Endothelial cell of umbilical vein (primary cell): ENCODE results near the gene UNC93B1.

Source experiments
- CTCF ChIP-seq, 2 donors: IDR thresholded peaks; 1 replicate in 1 of 2; 2 replicates in 1 of 2; pipeline ENCODE4 v1.5.1; 2011; ENCODE audit warnings: low read length in 2 of 2, mild to moderate bottlenecking in 2 of 2, moderate library complexity in 2 of 2, control low read depth in 1 of 2, inconsistent platforms in 1 of 2, low read depth in 1 of 2; ENCODE audit not compliant: insufficient read depth in 1 of 2; ENCODE audit errors: extremely low read depth in 1 of 2
- EZH2 ChIP-seq: IDR thresholded peaks from 2 replicates; pipeline ENCODE4 v1.6.1; 2012; ENCODE audit warnings: borderline replicate concordance, low read depth, mild to moderate bottlenecking, moderate library complexity, low read length, inconsistent platforms; ENCODE audit not compliant: severe bottlenecking
- FOS ChIP-seq: IDR thresholded peaks from 2 replicates; pipeline ENCODE4 v1.6.1; 2011; ENCODE audit warnings: mild to moderate bottlenecking, low read length, moderate library complexity, borderline replicate concordance; ENCODE audit not compliant: insufficient read depth
- GATA2 ChIP-seq: IDR thresholded peaks from 2 replicates; pipeline ENCODE4 v1.7.0; 2011; ENCODE audit warnings: low read depth, mild to moderate bottlenecking, moderate library complexity, mixed read lengths, low read length; ENCODE audit not compliant: insufficient read length, insufficient read depth
- JUN ChIP-seq: IDR thresholded peaks from 2 replicates; pipeline ENCODE4 v1.6.1; 2011; ENCODE audit warnings: borderline replicate concordance, low read depth; ENCODE audit not compliant: insufficient read length, insufficient read depth
- MAX ChIP-seq: IDR thresholded peaks from 2 replicates; pipeline ENCODE4 v1.6.1; 2011; ENCODE audit not compliant: insufficient read depth, insufficient read length
- MYC ChIP-seq: IDR thresholded peaks from one replicate; pipeline ENCODE4 v1.6.1; 2011; ENCODE audit warnings: mild to moderate bottlenecking, low read depth, low read length
- POLR2A ChIP-seq: IDR thresholded peaks from 2 replicates; pipeline ENCODE4 v1.6.1; 2012; ENCODE audit warnings: low read depth, mild to moderate bottlenecking, control low read depth, low read length
- POLR2AphosphoS5 ChIP-seq: IDR thresholded peaks from 2 replicates; pipeline ENCODE4 v1.6.1; 2012; ENCODE audit warnings: low read depth, mild to moderate bottlenecking, control low read depth, low read length, moderate library complexity; ENCODE audit not compliant: insufficient read depth

- TF ChIP-seq EZH2 = no peak
- no peak for TF ChIP-seq CTCF (IDR thresholded peaks at IDR 0.05; ENCODE audit: extremely low read depth in 1 of 2, insufficient read depth in 1 of 2, low read depth in 1 of 2, low read length in 2 of 2)
- TF ChIP-seq POLR2AphosphoS5 = no peak
- no peak for TF ChIP-seq GATA2
- TF ChIP-seq POLR2A = no peak
- no peak for TF ChIP-seq MAX
- no peak for TF ChIP-seq FOS
- no peak for TF ChIP-seq JUN
- TF ChIP-seq MYC = no peak
These were observed 23.8 kb upstream of the UNC93B1 start for GRCh38 chr11:68027667-68028066.
